Esophagus (tissue), 2 donors: ENCODE results near the gene F8. TPM values are rescaled to one million over a fixed set of nuclear protein-coding genes. Genes with fewer than 3 reads are reported as not detected.

Source experiments
- H3K27ac ChIP-seq, 2 donors: one replicate each; pipeline ENCODE4 v1.5.1; 2013; ENCODE audit warnings: low read depth in 2 of 2, mild to moderate bottlenecking in 2 of 2, inconsistent platforms in 1 of 2, low read length in 1 of 2, moderate library complexity in 1 of 2
- H3K27me3 ChIP-seq, 2 donors: one replicate each; pipeline ENCODE4 v1.6.1; 2013; ENCODE audit warnings: low read length in 2 of 2, control low read depth in 1 of 2, mild to moderate bottlenecking in 1 of 2; ENCODE audit not compliant: insufficient read depth in 2 of 2, control insufficient read depth in 1 of 2
- H3K36me3 ChIP-seq, 2 donors: one replicate each; pipeline ENCODE4 v1.6.1; 2013; ENCODE audit warnings: low read length in 1 of 2; ENCODE audit not compliant: control insufficient read depth in 2 of 2, insufficient read depth in 2 of 2
- H3K4me1 ChIP-seq, 2 donors: one replicate each; pipeline ENCODE4 v1.6.1; 2013; ENCODE audit warnings: low read length in 1 of 2; ENCODE audit not compliant: control insufficient read depth in 2 of 2, insufficient read depth in 2 of 2
- H3K4me3 ChIP-seq, 2 donors: one replicate each; pipeline ENCODE4 v1.5.1; 2013; ENCODE audit warnings: low read length in 2 of 2, mild to moderate bottlenecking in 2 of 2, low read depth in 1 of 2, moderate library complexity in 1 of 2
- H3K9me3 ChIP-seq, 2 donors: one replicate each; pipeline ENCODE4 v1.6.1; 2013; ENCODE audit warnings: mild to moderate bottlenecking in 2 of 2, low read depth in 1 of 2, low read length in 1 of 2, moderate library complexity in 1 of 2; ENCODE audit not compliant: control insufficient read depth in 2 of 2, insufficient read depth in 1 of 2
- WGBS, 2 donors: extraction: QIAGEN DNeasy Blood & Tissue Kit; methylation state at CpG; one replicate each; pipeline ENCODE4 v1.1.7; 2013; 5-methylcytosine and 5-hydroxymethylcytosine counted together
- polyA plus RNA-seq, 2 donors: library from polyadenylated mRNA; stranded (reverse); fragments of 200-250 nt; gene quantifications; one replicate each; pipeline ENCODE4 v1.2.3, GENCODE V29; 2013
- donor health status: healthy with polysubstance abuse.
- donor health status: Bipolar disorder and iron deficiency.

F8 gene
- polyA plus RNA-seq, 2 donors: 2.2 TPM

DNA sequence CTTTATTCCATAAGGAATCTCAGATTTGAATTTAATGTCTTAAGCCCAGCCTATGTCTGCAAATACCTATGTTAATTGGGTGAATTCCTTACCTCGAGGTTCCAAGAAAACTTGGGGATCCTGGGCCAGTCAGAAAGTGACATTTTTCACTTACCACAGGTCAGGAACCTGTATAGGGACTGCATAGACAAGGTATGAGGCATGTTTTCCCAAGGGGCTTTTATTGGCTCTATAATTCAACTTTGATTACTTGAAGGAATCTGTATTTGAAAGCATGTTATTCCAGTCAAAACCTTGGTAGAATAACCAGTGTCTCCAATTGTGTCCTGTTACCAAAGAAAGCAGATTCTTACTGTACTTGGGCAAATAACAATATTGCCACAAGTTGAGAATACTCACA lies 208.7 kb downstream of the F8 start:
- H3K4me1 ChIP-seq: no peaks in the 10 kb centered on the region
- H3K36me3 ChIP-seq: no peaks in the 10 kb centered on the region
- H3K27ac ChIP-seq: no peak overlapping the region
- H3K27me3 ChIP-seq: no peaks in the 10 kb centered on the region
- H3K9me3 ChIP-seq: no peaks in the 10 kb centered on the region
- 14 to 19% methylated on average over 1 of the region's 1 CpG for WGBS, 2 donors
- H3K4me3 ChIP-seq: no peak overlapping the region

DNA sequence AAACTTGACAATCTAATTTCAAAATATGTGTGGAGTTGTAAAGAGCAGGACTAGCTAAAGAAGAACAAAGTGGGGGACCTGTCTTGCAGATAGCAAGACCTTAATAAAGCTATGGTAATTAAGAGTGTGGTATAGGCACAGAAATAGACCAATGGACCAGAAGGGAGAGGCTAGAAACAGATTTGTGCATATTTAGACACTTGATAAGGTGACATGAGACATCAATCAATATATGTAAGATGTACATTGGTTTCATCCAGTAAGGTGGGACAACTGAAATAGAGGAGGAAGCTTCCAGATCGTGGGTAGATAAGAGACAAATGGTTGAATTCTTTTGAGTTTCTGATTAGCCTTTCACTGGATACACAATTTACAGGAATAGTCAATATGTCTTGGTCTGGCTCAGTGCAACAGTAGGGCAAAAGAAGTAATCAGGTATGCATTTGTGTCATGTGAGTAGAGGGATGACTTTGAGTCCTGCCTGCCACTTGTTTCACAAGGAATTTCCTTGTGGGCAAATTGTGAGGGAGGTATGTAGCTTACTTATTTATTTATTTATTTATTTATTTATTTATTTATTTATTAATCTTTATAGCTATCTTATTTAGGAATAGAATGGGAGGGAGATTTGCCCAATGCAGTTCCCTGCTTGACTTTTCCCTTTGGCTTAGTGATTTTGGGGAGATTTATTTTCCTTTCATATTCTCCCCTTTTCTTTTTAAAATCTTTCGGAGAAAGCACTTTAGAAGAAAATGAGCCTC lies 210.0 kb downstream of the F8 start:
- Histone ChIP-seq H3K27me3 (no peaks in the 10 kb centered on the region), H3K9me3 (no peaks in the 10 kb centered on the region), H3K36me3 (no peaks in the 10 kb centered on the region), H3K4me3 (no peak overlapping the region), H3K27ac (no peak overlapping the region), H3K4me1 (no peaks in the 10 kb centered on the region)
- WGBS, 2 donors: 74 to 82% methylated on average over 2 of the region's 2 CpGs

DNA sequence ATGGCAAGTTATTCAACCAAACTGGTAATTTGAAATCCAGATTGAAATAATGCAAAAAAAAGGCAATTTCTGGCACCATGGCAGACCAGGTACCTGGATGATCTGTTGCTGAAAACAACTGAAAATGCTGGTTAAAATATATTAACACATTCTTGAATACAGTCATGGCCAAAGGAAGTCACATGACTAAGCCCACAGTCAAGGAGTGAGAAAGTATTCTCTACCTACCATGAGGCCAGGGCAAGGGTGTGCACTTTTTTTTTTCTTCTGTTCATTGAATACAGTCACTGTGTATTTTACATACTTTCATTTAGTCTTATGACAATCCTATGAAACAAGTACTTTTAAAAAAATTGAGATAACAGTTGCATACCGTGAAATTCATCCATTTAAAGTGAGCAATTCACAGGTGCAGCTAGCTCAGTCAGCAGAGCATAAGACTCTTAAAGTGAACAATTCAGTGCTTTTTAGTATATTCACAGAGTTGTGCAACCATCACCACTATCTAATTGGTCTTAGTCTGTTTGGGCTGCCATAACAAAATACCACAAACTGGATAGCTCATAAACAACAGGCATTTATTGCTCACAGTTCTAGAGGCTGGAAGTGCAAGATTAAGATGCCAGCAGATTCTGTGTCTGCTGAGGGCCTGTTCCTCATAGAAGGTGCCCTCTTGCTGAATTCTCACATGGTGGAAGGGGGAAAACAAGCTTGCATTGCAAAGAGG lies 212.4 kb downstream of the F8 start:
- Histone ChIP-seq H3K4me1 (no peaks in the 10 kb centered on the region), H3K9me3 (peaks cover 0 to 3% of the 10 kb centered on the region in 2 donors), H3K36me3 (no peaks in the 10 kb centered on the region), H3K27me3 (no peaks in the 10 kb centered on the region), H3K4me3 (no peak overlapping the region), H3K27ac (no peak overlapping the region)
- 74 to 79% methylated on average over 1 of the region's 1 CpG for WGBS, 2 donors

- Histone ChIP-seq H3K9me3 (peaks cover 0 to 3% of the 10 kb centered on the region in 2 donors), H3K27ac (no peak overlapping the region), H3K27me3 (no peaks in the 10 kb centered on the region), H3K4me3 (no peak overlapping the region), H3K4me1 (no peaks in the 10 kb centered on the region), H3K36me3 (no peaks in the 10 kb centered on the region)
- 90 to 96% methylated on average over 5 of the region's 5 CpGs for WGBS, 2 donors
These were observed 215.6 kb downstream of the F8 start for GRCh38 chrX:154806837-154807501.

- WGBS, 2 donors: 6 to 40% methylated on average over 13 of the region's 13 CpGs
- H3K27ac ChIP-seq: peak overlapping the region in 1 of 2 donors; percentile 24
- no peaks in the 10 kb centered on the region for H3K4me1 ChIP-seq
- H3K36me3 ChIP-seq: no peaks in the 10 kb centered on the region
- H3K4me3 ChIP-seq: peak overlapping the region; percentile 32 to 43
- H3K9me3 ChIP-seq: peaks cover 0 to 3% of the 10 kb centered on the region in 2 donors
- no peaks in the 10 kb centered on the region for H3K27me3 ChIP-seq
These were observed 216.8 kb downstream of the F8 start for GRCh38 chrX:154805696-154806091.

GRCh38 chrX:154804957-154805695 lies 217.4 kb downstream of the F8 start, which contains the start of gene MPP1:
MPP1 (minus strand) TSS chrX:154805485; CDS start chrX:154805373, 112 bp downstream.
- no peaks in the 10 kb centered on the region for H3K36me3 ChIP-seq
- no peaks in the 10 kb centered on the region for H3K4me1 ChIP-seq
- H3K27me3 ChIP-seq: no peaks in the 10 kb centered on the region
- WGBS, 2 donors: 1 to 29% methylated on average over 58 to 65 of the region's 65 CpGs
- H3K27ac ChIP-seq: peak within 1 kb of the TSS; percentile 2 to 34
- peaks cover 0 to 3% of the 10 kb centered on the region in 2 donors for H3K9me3 ChIP-seq
- peak within 1 kb of the TSS; percentile 43 to 67 for H3K4me3 ChIP-seq

DNA sequence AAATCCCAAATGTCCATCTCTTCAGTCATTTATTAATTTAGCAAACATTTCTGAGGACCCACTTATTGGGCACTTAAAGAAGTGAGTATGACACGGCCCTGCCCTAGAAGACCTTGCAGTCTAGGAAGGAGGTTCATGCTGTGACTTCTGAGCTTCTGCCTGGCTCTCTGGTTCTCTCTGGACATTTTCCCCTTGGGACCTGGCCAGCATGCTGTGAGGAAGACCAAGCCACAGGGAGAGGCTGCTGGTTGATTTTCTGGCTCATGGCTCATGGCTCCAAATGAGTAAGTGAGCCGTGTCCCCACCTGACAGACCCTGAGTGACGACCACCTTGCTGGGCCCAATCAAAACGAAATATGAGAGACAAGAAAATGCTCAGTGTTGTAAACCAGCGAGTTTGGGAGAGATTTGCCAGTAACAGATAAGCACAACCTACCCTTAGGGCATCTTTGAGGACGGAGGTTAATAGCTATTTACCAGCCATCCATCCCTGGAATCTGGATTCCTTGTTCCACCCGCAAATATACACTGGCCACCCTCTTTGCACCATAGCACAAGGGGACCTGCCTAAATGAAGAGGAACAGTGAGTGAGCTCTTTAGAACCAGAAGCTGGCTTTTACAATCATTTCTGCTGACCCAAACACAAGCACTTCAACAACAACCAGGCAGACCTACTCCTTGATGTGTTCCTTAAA lies 218.1 kb downstream of the F8 start:
- peak overlapping the region; percentile 43 to 67 for H3K4me3 ChIP-seq
- H3K36me3 ChIP-seq: no peaks in the 10 kb centered on the region
- 36 to 39% methylated on average over 7 of the region's 7 CpGs for WGBS, 2 donors
- peaks cover 0 to 3% of the 10 kb centered on the region in 2 donors for H3K9me3 ChIP-seq
- H3K27me3 ChIP-seq: no peaks in the 10 kb centered on the region
- H3K27ac ChIP-seq: peak overlapping the region in 1 of 2 donors; percentile 2
- H3K4me1 ChIP-seq: peaks cover 0 to 5% of the 10 kb centered on the region in 2 donors

DNA sequence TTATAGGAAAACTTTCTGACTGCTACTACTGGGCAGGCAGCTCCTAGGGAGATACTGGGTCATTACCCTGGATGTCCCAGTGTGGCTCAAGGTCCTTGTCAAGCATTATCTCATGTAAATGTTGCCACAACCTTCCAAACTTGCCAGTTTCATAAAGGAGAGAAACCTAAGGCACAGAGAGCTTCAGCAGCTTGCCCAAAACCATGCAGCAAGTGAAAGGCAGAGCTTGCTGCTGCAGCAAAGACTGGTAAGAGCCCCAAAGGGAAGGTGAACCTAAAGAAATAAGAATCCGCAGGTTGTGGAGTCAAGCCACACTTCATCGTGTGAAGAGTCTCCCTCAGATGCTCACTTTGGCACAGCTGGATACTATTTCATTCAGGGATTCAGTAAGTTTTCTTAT lies 219.6 kb downstream of the F8 start:
- Histone ChIP-seq H3K36me3 (no peaks in the 10 kb centered on the region), H3K4me3 (no peak overlapping the region), H3K27ac (no peak overlapping the region), H3K4me1 (peaks cover 0 to 5% of the 10 kb centered on the region in 2 donors), H3K9me3 (peaks cover 0 to 3% of the 10 kb centered on the region in 2 donors), H3K27me3 (no peaks in the 10 kb centered on the region)
- WGBS, 2 donors: 73 to 78% methylated on average over 2 of the region's 2 CpGs
